GM23338 (cell line): ENCODE measurements around the gene OCA2.

Source experiments
- EZH2 ChIP-seq: fragments of 200-600 bp; sonication (generic); IDR thresholded peaks from one replicate; pipeline ENCODE4 v1.8.0; 2017; ENCODE audit warnings: antibody characterized with exemption, mild to moderate bottlenecking, low read depth; ENCODE audit not compliant: unreplicated experiment
- NANOG ChIP-seq: IDR thresholded peaks from 2 replicates; pipeline ENCODE4 v1.6.1; 2016; ENCODE audit warnings: antibody characterized with exemption, borderline replicate concordance
- TF ChIP-seq, protein P1 (sequence below), 2 experiments: fragments of 200-600 bp in 1 of 2; sonication (generic) in 1 of 2; conservative IDR thresholded peaks; 2 replicates each; pipeline versions ENCODE4 v1.5.1 to v1.6.1; 2016 to 2017; ENCODE audit warnings: antibody characterized with exemption in 2 of 2, low read depth in 2 of 2, mild to moderate bottlenecking in 2 of 2, moderate library complexity in 1 of 2

DNA sequence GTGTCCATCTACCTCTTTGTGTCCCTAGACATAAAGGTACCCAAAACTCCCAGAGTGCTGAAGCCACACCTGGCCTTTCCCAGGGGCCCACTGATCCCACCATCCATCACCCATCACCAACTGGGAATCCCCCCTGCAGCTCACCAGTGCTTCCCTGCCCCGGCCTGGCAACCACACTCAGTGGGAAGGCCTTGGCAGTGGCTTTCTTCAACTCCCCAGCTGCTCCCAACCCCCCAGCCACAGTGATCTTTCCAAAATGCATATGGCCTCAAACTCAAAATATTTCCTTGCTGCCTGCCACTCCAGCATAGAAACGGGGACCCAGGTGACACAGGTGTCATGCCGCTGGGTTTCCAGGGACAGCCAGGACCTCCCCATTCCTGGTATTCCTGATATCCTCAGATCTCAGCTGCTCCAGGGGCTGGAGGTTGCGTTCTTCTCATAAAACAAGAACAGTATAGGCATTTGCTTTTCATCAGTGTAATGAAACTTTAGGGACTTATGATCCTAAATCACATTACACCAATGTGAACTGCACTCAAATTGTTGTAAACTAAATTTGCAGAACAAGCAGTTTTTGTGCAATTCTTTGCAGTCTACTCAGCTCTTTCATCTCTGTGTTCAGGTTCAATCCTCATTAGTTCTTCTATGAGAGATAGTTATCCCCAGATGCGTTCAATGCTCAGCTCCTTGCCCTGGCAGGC, 1.3 kb downstream of the OCA2 start:
- peak; percentile 16 for TF ChIP-seq EZH2
- TF ChIP-seq, protein P1, sequence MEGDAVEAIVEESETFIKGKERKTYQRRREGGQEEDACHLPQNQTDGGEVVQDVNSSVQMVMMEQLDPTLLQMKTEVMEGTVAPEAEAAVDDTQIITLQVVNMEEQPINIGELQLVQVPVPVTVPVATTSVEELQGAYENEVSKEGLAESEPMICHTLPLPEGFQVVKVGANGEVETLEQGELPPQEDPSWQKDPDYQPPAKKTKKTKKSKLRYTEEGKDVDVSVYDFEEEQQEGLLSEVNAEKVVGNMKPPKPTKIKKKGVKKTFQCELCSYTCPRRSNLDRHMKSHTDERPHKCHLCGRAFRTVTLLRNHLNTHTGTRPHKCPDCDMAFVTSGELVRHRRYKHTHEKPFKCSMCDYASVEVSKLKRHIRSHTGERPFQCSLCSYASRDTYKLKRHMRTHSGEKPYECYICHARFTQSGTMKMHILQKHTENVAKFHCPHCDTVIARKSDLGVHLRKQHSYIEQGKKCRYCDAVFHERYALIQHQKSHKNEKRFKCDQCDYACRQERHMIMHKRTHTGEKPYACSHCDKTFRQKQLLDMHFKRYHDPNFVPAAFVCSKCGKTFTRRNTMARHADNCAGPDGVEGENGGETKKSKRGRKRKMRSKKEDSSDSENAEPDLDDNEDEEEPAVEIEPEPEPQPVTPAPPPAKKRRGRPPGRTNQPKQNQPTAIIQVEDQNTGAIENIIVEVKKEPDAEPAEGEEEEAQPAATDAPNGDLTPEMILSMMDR (conservative IDR thresholded peaks at IDR 0.05; ENCODE audit: low read depth in 2 of 2): no peak
- no peak for TF ChIP-seq NANOG
